HG02943 (cell line): ENCODE data around the gene CEP112.

Experiments used
- ATAC-seq: cut with Tn5 transposase; IDR thresholded peaks from one replicate; pipeline ENCODE4 v1.9.1; 2021; ENCODE audit warnings: mild to moderate bottlenecking, low read depth, moderate library complexity; ENCODE audit not compliant: unreplicated experiment

The CEP112 gene

GRCh38 chr17:65898651-65899050 lies 293.3 kb downstream of the CEP112 start:
- no peak for ATAC-seq

- no peak for ATAC-seq
These were observed 295.0 kb downstream of the CEP112 start for GRCh38 chr17:65896889-65897288.

GRCh38 chr17:65895969-65896368 lies 296.0 kb downstream of the CEP112 start:
- no peak for ATAC-seq

GRCh38 chr17:65893692-65894279 lies 298.1 kb downstream of the CEP112 start:
- ATAC-seq: no peak

DNA sequence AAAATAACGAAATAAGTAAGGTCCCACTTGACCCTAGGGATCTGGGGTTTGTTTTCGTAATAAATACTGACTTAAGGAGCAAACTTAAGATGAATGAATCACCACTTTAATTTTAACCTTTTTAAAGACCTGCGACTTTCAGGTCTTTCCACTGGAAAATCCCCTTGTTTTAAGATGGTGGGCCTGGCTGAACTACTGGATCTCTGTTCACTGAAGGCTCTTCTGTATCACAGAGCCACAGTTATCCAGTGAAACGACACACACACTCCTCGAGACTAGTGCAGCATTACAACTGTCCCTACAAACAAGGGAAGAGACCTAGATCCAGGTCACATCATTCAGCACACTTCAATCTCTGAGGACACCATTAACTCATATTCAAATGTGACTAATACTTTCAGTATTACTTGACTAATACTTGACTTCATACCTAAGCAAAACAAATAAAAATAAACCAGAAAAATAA lies 299.0 kb downstream of the CEP112 start:
- no peak for ATAC-seq

- no peak for ATAC-seq
These were observed 300.6 kb downstream of the CEP112 start for GRCh38 chr17:65891231-65891735.

- ATAC-seq: no peak
These were observed 303.3 kb downstream of the CEP112 start for GRCh38 chr17:65888649-65889048.

- ATAC-seq: no peak
These were observed 305.4 kb downstream of the CEP112 start for GRCh38 chr17:65886315-65887245.

DNA sequence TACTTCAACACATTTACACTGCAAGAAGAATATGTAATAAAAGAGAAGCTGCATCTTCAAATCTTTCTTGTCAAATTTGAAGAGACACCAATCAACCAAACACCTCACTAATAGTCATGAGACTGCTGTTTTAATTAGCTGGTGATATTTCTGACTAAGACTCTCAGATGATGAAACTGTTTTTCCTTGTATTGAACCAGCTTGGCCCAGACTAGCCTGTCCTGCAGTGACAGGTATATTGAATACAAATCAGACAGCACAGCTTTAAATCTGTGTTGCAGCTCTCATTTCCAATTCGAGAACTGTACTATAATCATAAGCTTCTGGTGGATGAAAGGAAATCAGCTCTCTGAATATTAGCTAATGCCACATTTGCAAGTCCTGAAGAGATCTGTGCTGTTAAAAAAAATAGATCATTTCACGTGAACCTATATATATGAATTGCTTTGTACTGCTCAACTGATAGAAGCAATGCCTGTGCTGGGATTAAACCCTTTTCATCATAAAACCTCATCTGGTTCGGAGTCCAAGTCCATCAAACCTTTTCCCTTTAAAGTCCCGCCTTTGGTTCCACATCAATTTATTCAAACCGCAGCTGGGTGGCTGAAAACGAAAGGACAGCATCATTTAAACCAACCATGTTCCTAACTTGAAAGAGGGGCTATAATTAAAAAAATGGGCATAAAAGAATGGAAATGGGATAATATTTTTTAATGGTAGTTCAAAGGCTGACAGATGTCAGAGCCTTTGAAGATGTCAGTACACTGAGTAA lies 306.2 kb downstream of the CEP112 start:
- no peak for ATAC-seq

GRCh38 chr17:65876985-65877384 lies 314.9 kb downstream of the CEP112 start:
- ATAC-seq: no peak

DNA sequence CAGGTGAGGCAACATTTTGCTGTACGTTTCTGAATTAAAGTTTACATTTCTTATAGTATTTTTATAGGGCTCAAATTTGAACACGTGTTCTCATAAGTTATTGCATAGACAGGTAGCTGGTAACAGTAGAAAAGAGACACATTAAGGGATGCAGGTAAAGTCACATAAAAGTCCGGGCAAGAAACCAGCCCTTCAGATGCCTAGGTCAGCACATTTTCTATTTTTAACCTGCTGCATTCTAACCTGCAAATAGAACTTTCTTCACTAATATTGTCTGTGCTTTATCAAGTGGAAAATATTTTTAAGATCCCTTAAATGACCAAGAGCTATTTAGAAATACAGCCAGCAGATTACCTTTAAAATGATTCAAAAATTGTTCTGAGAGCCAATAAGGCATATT lies 323.1 kb downstream of the CEP112 start:
- no peak for ATAC-seq

GRCh38 chr17:65867014-65867413 lies 324.9 kb downstream of the CEP112 start:
- ATAC-seq: no peak

DNA sequence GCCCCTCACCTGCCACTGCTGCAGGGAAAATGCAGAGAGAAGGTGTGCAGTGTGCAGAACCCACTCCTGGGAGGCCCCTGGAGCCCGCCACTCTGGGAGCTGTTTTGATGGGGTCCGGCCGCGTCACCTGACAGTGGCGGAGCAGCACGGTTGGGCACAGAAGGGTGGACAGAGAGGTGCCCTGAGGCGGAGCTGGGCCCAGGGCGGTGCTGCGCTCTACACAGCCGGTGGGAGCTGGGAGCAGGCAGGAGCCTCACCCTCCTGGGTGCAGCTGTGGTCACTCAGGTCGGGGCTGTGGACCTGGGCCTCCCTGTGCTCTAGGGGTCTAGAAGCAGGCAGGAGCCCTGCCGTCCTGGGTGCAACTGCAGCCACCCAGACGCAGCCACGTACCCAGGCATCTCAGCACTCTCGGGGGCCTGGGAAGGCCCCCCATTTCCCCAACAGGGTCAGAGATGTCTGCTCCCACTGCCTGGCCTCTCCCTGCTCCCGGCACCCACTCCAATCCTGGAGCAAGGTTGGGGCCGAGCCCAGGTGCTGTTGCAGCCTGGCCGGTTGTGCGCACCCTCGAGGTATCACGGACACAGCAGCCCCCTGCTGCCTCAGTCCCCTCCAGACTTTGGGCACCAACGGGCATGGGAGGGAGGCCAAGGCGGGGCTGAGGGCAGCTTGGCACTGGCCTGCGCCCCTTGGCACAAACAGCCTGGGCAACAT lies 326.1 kb downstream of the CEP112 start:
- no peak for ATAC-seq

DNA sequence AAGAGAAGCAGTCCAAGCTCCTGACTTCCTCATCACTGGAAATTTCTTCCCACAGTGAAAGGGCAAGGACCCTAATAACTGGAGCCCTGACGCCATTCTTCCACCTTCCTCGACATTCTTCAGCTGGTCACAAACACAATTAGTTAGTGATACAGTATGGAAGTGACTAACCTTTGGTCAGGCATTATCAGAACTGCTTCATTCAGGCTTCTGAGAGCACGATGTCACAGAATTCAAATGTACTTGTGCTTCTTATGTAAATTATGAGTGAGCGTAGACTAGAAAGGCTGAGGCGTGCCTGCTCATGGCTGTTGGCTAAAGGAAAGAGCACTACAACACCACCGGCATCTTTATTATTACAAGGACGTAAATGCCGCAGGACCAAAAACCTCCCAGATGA lies 327.5 kb downstream of the CEP112 start:
- ATAC-seq: no peak

DNA sequence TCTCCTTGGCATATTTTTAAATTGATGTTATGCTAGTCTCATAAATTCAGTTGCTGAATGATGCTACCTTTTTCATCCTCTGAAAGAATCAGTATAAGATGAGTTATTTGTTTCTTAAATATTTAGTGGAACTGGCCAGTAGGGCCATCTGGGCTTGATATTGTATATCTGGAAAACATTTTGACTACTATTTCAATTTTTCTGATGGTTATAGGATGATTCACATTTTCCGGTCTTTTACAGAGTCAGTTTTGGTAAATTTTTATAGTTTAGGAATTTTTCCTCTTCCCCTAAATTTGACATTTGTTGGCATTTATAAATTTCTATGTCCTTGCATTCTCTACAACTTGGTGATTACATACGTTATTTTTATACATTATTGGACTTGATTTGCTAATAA lies 334.2 kb downstream of the CEP112 start:
- no peak for ATAC-seq

DNA sequence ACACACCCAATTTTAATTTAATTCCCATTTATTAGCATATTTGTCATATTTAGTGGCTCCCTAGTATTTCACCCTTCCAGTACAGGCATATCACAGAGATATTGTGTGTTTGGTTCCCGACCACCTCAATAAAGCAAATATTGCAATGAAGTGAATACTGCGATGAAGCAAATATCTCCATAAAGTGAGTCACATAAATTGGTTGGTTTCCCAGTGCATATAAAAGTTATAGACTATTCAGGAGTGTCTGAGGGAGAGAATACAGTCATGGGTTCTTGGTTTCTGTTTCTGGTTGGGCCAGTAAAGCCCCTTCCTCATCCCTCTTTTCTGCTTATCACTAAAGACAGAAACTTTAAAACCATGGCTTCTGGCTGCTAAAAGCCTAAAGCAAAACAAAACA lies 335.1 kb downstream of the CEP112 start:
- no peak for ATAC-seq

DNA sequence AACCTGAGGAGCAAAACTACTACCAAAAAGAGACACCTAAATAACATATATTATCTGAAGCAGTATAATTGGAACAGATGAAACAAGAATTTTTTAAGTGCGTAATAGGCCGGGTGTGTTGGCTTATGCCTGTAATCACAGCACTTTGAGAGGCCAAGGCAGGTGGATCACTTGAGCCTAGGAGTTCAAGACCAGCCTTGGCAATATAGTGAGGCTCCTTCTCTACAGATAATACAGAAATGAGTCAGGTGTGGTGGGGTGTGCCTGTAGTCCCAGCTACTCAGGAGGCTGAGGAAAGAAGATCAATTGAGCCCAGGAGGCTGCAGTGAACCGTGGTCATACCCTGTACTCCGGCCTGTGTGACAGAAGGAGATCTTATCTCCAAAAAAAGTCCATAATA lies 336.3 kb downstream of the CEP112 start:
- no peak for ATAC-seq

DNA sequence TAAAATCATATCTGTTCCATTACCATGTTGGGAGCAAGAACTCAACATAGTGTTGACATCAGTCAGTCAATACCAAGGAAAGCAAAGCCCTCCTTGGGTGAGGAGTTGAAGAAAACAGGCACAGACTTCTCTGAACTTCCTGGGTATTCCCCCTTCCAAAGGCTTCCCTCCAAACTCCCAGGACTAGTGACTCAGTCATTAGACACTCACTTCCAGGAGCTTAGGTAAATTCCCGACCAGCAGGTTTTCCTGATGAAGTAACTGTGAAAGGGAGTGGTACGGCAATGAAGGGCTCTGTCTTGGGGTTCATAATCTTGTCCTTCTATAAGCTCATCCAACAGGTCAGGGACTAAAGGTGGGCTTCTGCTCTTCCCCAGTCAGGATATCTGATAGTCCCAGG lies 336.7 kb downstream of the CEP112 start:
- ATAC-seq: no peak

GRCh38 chr17:65853816-65854215 lies 338.1 kb downstream of the CEP112 start:
- no peak for ATAC-seq

DNA sequence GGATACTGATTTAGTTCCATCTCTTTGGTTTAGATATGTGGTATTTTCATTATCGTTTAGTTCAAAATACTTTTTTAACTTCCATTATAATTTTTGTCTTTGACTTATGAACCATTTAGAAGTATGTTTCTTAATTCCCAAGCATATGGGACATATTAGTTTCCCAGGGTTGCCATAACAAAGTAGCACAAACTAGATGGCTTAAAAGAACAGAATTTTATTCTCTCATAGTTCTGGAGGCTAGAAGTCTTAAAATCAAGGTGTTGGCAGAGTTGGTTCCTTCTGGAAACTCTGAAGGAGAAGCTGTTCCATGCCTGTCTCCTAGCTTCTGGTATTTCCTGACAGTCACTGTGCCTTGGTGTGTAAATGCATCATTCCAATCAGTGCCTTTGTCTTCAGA lies 339.0 kb downstream of the CEP112 start:
- no peak for ATAC-seq
